ENCODE data around the gene BTBD9.

BTBD9 gene

DNA sequence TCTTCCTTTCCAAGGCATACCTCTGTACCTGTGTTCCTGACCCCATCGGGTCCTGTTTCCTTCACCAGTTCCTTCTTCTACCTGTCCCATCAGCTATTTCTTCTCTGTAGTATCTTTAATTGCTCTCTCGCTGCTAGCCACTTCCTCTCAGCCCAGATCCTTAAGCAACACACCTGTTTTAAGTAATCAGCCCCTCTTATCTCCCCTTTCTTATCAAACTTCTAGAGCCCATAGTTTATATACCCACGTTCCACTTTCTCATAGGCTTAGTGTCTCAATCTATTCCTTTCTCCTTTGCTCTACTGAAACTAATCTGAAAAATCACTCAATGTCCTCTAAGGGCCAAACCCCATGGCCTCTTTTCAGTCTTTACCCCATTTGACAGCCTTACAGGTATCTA lies 239.6 kb downstream of the BTBD9 start:
- Mint-ChIP-seq H3K4me1 (ENCODE audit: low read depth in 2 of 2) (peaks cover 9 to 15% of the 10 kb centered on the region in 2 donors), H3K9me3 (no peaks in the 10 kb centered on the region), H3K27me3 (no peaks in the 10 kb centered on the region), H3K4me3 (no peak overlapping the region), H3K27ac (no peak overlapping the region), H3K36me3 (ENCODE audit: insufficient read depth) (no peaks in the 10 kb centered on the region)
- no peak for DNase-seq
- no peak for ATAC-seq (replicated peaks)

DNA sequence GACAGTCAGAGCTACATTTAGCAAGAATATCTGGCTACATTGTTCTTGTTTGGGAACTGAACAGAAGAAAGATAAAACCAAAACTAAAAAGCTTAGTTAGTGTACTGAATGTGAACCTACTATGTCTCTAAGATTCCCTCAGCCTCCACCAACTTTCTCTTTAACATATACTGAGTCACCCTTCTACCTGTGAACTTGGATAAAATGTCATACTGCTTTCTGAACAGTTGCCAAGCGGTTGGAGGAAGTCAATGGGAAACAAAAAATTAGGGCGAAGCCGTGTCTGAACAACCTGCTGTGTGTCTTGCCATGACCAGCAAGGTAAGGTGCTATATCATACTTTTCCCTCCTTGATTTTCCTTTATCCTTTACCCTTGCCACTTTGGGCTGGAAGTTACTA lies 243.5 kb downstream of the BTBD9 start:
- Mint-ChIP-seq H3K4me1 (ENCODE audit: low read depth in 2 of 2) (peaks cover 0 to 4% of the 10 kb centered on the region in 2 donors), H3K9me3 (no peaks in the 10 kb centered on the region), H3K4me3 (no peak overlapping the region), H3K27me3 (no peaks in the 10 kb centered on the region), H3K36me3 (ENCODE audit: insufficient read depth) (no peaks in the 10 kb centered on the region), H3K27ac (no peak overlapping the region)
- no peak for ATAC-seq (replicated peaks)
- DNase-seq: no peak

DNA sequence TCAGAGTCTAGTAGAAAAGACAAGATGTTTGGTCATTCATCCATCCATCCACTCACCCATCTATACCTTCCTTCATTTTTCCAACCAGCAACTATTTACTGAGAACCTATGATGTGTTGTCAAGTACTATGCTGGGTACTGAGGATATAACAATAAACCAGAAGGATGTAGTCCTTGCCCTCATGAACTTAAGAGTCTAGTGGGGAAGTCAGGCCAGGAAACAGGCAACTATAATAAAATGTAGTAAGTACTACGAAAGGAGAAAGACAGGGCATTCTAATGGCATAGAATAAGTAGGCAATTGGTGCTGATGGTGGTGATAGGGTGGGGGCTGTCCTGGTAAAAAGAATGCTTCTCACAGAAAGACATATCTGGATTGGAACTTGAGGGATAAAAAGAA lies 245.7 kb downstream of the BTBD9 start:
- H3K4me1 Mint-ChIP-seq (ENCODE audit: low read depth in 2 of 2): peaks cover 0 to 4% of the 10 kb centered on the region in 2 donors
- H3K9me3 Mint-ChIP-seq: no peaks in the 10 kb centered on the region
- no peak overlapping the region for H3K27ac Mint-ChIP-seq
- DNase-seq (no peak), ATAC-seq (replicated peaks) (no peak)
- H3K4me3 Mint-ChIP-seq: no peak overlapping the region
- no peaks in the 10 kb centered on the region for H3K27me3 Mint-ChIP-seq
- H3K36me3 Mint-ChIP-seq (ENCODE audit: insufficient read depth): no peaks in the 10 kb centered on the region

GRCh38 chr6:38391626-38392579 lies 247.8 kb downstream of the BTBD9 start:
- H3K27me3 Mint-ChIP-seq: no peaks in the 10 kb centered on the region
- DNase-seq: no peak
- ATAC-seq (replicated peaks): no peak
- H3K36me3 Mint-ChIP-seq (ENCODE audit: insufficient read depth): peaks cover 3% of the 10 kb centered on the region
- H3K4me3 Mint-ChIP-seq: no peak overlapping the region
- peaks cover 0 to 12% of the 10 kb centered on the region in 2 donors for H3K4me1 Mint-ChIP-seq (ENCODE audit: low read depth in 2 of 2)
- H3K9me3 Mint-ChIP-seq: no peaks in the 10 kb centered on the region
- H3K27ac Mint-ChIP-seq: no peak overlapping the region

DNA sequence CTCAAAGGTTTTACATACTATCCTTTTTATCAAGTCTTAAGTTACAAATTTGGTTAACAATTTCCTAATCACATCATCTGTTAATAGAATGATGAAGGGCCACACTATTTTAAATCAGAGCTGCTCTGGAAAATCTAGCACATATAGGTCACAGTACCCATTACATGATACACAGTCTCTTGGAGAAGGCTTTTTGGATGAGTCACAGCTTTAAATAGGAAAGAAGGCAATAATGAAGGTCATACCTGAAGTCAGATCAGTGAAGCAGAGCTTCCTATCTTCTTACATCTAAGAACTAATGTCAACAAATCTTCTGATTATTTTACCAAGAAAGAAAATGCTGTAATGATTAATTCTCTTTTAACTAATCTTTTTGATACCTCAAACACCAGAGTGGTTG lies 248.5 kb downstream of the BTBD9 start:
- peaks cover 0 to 16% of the 10 kb centered on the region in 2 donors for H3K4me1 Mint-ChIP-seq (ENCODE audit: low read depth in 2 of 2)
- DNase-seq (no peak), ATAC-seq (replicated peaks) (no peak)
- peaks cover 3% of the 10 kb centered on the region for H3K36me3 Mint-ChIP-seq (ENCODE audit: insufficient read depth)
- H3K27me3 Mint-ChIP-seq: no peaks in the 10 kb centered on the region
- no peak overlapping the region for H3K4me3 Mint-ChIP-seq
- H3K27ac Mint-ChIP-seq: peak overlapping the region in 1 of 2 donors; percentile 29
- H3K9me3 Mint-ChIP-seq: no peaks in the 10 kb centered on the region

DNA sequence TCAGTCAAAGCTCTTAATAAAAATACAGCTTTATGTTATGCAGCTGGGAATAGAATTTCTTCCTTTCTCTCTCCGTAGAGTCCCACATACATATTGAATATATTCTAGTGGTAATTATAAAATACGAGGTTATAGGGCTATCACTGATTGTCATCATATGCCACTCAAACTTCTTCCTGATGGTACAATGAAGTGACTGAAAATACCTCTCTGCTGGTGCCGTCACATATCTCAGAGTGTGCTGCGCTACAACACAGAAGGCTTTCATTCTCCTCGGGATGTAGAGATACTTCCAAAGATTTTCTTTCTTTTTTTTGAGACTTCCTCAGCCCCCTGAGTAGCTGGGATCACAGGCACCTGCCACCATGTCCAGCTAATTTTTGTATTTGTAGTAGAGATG lies 249.9 kb downstream of the BTBD9 start:
- H3K36me3 Mint-ChIP-seq (ENCODE audit: insufficient read depth): peaks cover 3% of the 10 kb centered on the region
- no peaks in the 10 kb centered on the region for H3K9me3 Mint-ChIP-seq
- no peak overlapping the region for H3K27ac Mint-ChIP-seq
- no peak for ATAC-seq (replicated peaks)
- H3K4me1 Mint-ChIP-seq (ENCODE audit: low read depth in 2 of 2): peaks cover 0 to 16% of the 10 kb centered on the region in 2 donors
- DNase-seq: no peak
- no peaks in the 10 kb centered on the region for H3K27me3 Mint-ChIP-seq
- H3K4me3 Mint-ChIP-seq: no peak overlapping the region

DNA sequence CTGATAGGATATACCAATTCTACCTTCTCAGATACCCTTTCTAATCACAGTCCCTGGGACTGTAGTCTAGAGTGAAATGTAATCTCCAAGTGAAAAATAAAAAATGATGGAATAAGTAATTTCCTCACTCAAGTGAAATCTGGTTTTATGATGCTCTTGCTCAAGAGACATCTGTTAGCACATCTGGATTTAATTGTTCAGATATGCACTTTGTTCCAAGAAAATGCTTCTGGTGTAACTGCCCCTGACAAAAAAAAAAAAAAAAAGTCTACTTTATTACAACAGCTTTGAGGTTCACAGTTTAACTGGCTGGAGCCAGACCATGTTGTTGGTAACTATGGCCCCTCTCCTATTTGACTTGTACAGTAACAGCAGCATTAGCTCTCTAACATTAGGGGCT lies 251.8 kb downstream of the BTBD9 start:
- ATAC-seq (replicated peaks): no peak
- DNase-seq: no peak
- Mint-ChIP-seq H3K4me1 (ENCODE audit: low read depth in 2 of 2) (peaks cover 0 to 12% of the 10 kb centered on the region in 2 donors), H3K27ac (no peak overlapping the region), H3K27me3 (no peaks in the 10 kb centered on the region), H3K36me3 (ENCODE audit: insufficient read depth) (peaks cover 5% of the 10 kb centered on the region), H3K9me3 (no peaks in the 10 kb centered on the region), H3K4me3 (no peak overlapping the region)

GRCh38 chr6:38387461-38387860 lies 252.3 kb downstream of the BTBD9 start:
- Mint-ChIP-seq H3K4me3 (no peak overlapping the region), H3K4me1 (ENCODE audit: low read depth in 2 of 2) (peaks cover 0 to 13% of the 10 kb centered on the region in 2 donors), H3K27ac (no peak overlapping the region), H3K9me3 (no peaks in the 10 kb centered on the region), H3K36me3 (ENCODE audit: insufficient read depth) (peaks cover 5% of the 10 kb centered on the region), H3K27me3 (no peaks in the 10 kb centered on the region)
- DNase-seq: no peak
- no peak for ATAC-seq (replicated peaks)

- no peaks in the 10 kb centered on the region for H3K9me3 Mint-ChIP-seq
- no peak overlapping the region for H3K4me3 Mint-ChIP-seq
These were observed 260.9 kb downstream of the BTBD9 start for GRCh38 chr6:38378801-38379200.

GRCh38 chr6:38375937-38376336 lies 263.8 kb downstream of the BTBD9 start:
- Mint-ChIP-seq H3K9me3 (no peaks in the 10 kb centered on the region), H3K27ac (no peak overlapping the region), H3K36me3 (ENCODE audit: insufficient read depth) (no peaks in the 10 kb centered on the region)

More at GRCh38 chr6:38378801-38379200, 260.9 kb downstream of the BTBD9 start:
- Mint-ChIP-seq H3K27me3 (no peaks in the 10 kb centered on the region), H3K4me1 (ENCODE audit: low read depth in 2 of 2) (peaks cover 0 to 20% of the 10 kb centered on the region in 2 donors), H3K27ac (no peak overlapping the region), H3K36me3 (ENCODE audit: insufficient read depth) (no peaks in the 10 kb centered on the region)
- DNase-seq (no peak), ATAC-seq (replicated peaks) (no peak)

GRCh38 chr6:38375341-38375740 lies 264.4 kb downstream of the BTBD9 start:
- Mint-ChIP-seq H3K27ac (no peak overlapping the region), H3K4me1 (ENCODE audit: low read depth in 2 of 2) (peaks cover 0 to 10% of the 10 kb centered on the region in 2 donors), H3K27me3 (no peaks in the 10 kb centered on the region), H3K9me3 (no peaks in the 10 kb centered on the region), H3K36me3 (ENCODE audit: insufficient read depth) (no peaks in the 10 kb centered on the region), H3K4me3 (no peak overlapping the region)
- no peak for ATAC-seq (replicated peaks)
- DNase-seq: no peak

More at GRCh38 chr6:38375937-38376336, 263.8 kb downstream of the BTBD9 start:
- Mint-ChIP-seq H3K27me3 (no peaks in the 10 kb centered on the region), H3K4me1 (ENCODE audit: low read depth in 2 of 2) (peaks cover 0 to 15% of the 10 kb centered on the region in 2 donors), H3K4me3 (no peak overlapping the region)
- no peak for ATAC-seq (replicated peaks)
- no peak for DNase-seq

DNA sequence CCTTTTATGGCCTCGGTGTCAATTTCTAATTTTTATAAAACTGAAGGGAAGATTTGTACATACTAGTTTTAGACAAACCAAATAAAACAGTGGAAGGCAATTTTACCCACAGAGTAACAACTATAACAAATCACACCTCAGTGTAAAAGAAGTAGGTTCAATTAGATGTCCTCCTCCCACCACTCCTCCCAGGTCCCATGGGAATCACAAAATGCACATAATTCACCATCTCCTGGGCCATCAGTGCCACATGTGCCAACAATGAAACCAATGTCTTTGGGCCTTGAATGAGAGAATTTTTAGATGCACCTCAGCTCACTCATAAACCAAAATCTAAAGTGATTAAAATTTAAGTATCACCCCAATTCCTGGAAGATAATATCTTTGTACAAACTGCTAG lies 267.8 kb downstream of the BTBD9 start:
- Mint-ChIP-seq H3K27me3 (no peaks in the 10 kb centered on the region), H3K4me1 (ENCODE audit: low read depth in 2 of 2) (peaks cover 2 to 10% of the 10 kb centered on the region in 2 donors), H3K27ac (no peak overlapping the region), H3K9me3 (no peaks in the 10 kb centered on the region), H3K4me3 (no peak overlapping the region), H3K36me3 (ENCODE audit: insufficient read depth) (peaks cover 3% of the 10 kb centered on the region)
- no peak for ATAC-seq (replicated peaks)
- no peak for DNase-seq

GRCh38 chr6:38370653-38371601 lies 268.8 kb downstream of the BTBD9 start:
- H3K27me3 Mint-ChIP-seq: no peaks in the 10 kb centered on the region
- H3K4me3 Mint-ChIP-seq: no peak overlapping the region

More at GRCh38 chr6:38370653-38371601, 268.8 kb downstream of the BTBD9 start:
- Mint-ChIP-seq H3K27ac (no peak overlapping the region), H3K4me1 (ENCODE audit: low read depth in 2 of 2) (peaks cover 2 to 8% of the 10 kb centered on the region in 2 donors), H3K9me3 (no peaks in the 10 kb centered on the region), H3K36me3 (ENCODE audit: insufficient read depth) (peaks cover 3% of the 10 kb centered on the region)
- DNase-seq (no peak), ATAC-seq (replicated peaks) (no peak)
